ENCODE data around the gene COX11.

The COX11 gene

DNA sequence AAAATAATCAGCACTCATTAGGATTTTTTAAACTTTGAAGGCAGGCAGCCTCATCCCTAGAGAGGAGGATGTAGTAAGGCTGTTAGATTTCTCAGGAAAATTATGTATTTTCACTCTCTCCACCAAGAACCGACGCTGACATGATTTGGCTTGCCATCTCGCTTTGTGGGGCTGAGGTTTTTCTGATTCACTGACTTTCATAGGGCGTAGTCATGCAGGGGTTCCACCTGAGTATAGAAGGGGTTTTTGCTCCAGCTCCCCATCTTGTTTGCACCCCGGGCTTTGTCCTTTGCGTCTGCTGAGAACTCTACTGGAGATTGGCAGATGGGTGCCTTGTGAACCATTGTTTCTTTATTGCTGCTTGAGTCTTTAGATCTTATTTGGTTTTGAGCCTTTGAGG lies 47.6 kb downstream of the COX11 start:
- in situ Hi-C loops (cut with MboI; ENCODE audit: low pct_unique_long_range_greater_than_20kb, low sequenced_read_pairs, unreplicated experiment): no loop called here
- DNase-seq (ENCODE audit: low spot score): no peak
- TF ChIP-seq, protein P1, sequence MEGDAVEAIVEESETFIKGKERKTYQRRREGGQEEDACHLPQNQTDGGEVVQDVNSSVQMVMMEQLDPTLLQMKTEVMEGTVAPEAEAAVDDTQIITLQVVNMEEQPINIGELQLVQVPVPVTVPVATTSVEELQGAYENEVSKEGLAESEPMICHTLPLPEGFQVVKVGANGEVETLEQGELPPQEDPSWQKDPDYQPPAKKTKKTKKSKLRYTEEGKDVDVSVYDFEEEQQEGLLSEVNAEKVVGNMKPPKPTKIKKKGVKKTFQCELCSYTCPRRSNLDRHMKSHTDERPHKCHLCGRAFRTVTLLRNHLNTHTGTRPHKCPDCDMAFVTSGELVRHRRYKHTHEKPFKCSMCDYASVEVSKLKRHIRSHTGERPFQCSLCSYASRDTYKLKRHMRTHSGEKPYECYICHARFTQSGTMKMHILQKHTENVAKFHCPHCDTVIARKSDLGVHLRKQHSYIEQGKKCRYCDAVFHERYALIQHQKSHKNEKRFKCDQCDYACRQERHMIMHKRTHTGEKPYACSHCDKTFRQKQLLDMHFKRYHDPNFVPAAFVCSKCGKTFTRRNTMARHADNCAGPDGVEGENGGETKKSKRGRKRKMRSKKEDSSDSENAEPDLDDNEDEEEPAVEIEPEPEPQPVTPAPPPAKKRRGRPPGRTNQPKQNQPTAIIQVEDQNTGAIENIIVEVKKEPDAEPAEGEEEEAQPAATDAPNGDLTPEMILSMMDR (IDR thresholded peaks at IDR 0.05; ENCODE audit: extremely low read depth, insufficient read depth, missing control alignments): no peak

DNA sequence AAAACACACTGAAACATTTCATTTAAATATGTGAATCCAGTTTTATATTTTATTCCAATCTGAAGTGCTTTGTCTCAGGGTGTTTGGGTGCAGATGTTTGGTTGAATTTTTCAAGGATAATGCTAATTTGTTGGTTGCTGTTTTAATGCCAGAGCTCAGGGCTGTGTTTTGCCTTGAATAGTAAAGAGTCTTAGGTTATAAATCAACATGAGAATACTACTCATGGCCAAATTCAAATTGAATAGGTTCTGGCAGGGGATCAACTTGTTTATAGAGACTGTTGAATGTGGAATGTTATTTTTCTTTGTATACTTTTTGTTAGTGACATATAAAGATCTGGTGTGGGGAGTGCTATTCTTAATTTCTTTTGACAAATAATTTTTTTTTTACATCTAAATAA lies 49.0 kb downstream of the COX11 start:
- TF ChIP-seq, protein P1 (IDR thresholded peaks at IDR 0.05; ENCODE audit: extremely low read depth, insufficient read depth, missing control alignments): no peak
- DNase-seq (ENCODE audit: low spot score): no peak
- in situ Hi-C loops (cut with MboI; ENCODE audit: low pct_unique_long_range_greater_than_20kb, low sequenced_read_pairs, unreplicated experiment): no loop called here

GRCh38 chr17:54916721-54917120 lies 51.7 kb downstream of the COX11 start:
- in situ Hi-C loops (cut with MboI; ENCODE audit: low pct_unique_long_range_greater_than_20kb, low sequenced_read_pairs, unreplicated experiment): no loop called here
- no peak for DNase-seq (ENCODE audit: low spot score)
- TF ChIP-seq, protein P1 (IDR thresholded peaks at IDR 0.05; ENCODE audit: extremely low read depth, insufficient read depth, missing control alignments): no peak

Data from GM13977 (cell line).